ENCODE measurements around the gene RNPC3. TPM values are rescaled to one million over a fixed set of nuclear protein-coding genes. Genes with fewer than 3 reads are reported as not detected.
A peak's percentile ranks its signal among the peaks of the same experiment; 100 is the strongest.

RNPC3 gene
- polyA plus RNA-seq (2013, experiment 1 of 2): 15.8 TPM
- polyA plus RNA-seq (2013, experiment 2 of 2): 14.8 TPM

- peaks cover 2% of the 10 kb centered on the region for H3K79me1 ChIP-seq (ENCODE audit: low read length)
- H3K4me3 ChIP-seq (ENCODE audit: low read length): peak within 1 kb of the TSS; percentile 95
- peak within 1 kb of the TSS; percentile 45 for H3K4me2 ChIP-seq (ENCODE audit: low read length)
- peak within 1 kb of the TSS; percentile 97 for H3K27ac ChIP-seq (ENCODE audit: low read depth, low read length)
- H4K5ac ChIP-seq (ENCODE audit: low read length): no peak within 1 kb of the TSS
- no peak within 1 kb of the TSS for H2AK5ac ChIP-seq (ENCODE audit: low read length)
- peak within 1 kb of the TSS; percentile 95 for H3K56ac ChIP-seq (ENCODE audit: low read length)
- H3K23ac ChIP-seq (ENCODE audit: low read length): peak within 1 kb of the TSS; percentile 4
- no peak within 1 kb of the TSS for H2BK120ac ChIP-seq (ENCODE audit: low read depth, low read length)
- no peak within 1 kb of the TSS for H2BK15ac ChIP-seq (replicated peaks; ENCODE audit: low read depth)
- H4K8ac ChIP-seq (ENCODE audit: low read depth, low read length): no peak within 1 kb of the TSS
- no peaks in the 10 kb centered on the region for H3K4me1 ChIP-seq (ENCODE audit: control insufficient read depth, low read depth, low read length)
- peak within 1 kb of the TSS; percentile 13 for H3K18ac ChIP-seq (ENCODE audit: low read length)
- no peak within 1 kb of the TSS for H2BK5ac ChIP-seq (ENCODE audit: low read length)
- H3K36me3 ChIP-seq (ENCODE audit: control insufficient read depth, insufficient read depth, low read length): no peaks in the 10 kb centered on the region
- peak; percentile 92 for DNase-seq
- no CpG with 5 or more reads among the region's 62 CpGs for WGBS (ENCODE audit: extremely low coverage, insufficient coverage, low lambda C conversion rate)
- no peak within 1 kb of the TSS for H3K4ac ChIP-seq (ENCODE audit: low read depth, low read length)
- peak within 1 kb of the TSS; percentile 91 for H3K9ac ChIP-seq (ENCODE audit: low read length)
- H3K27me3 ChIP-seq (ENCODE audit: insufficient read depth, low read length, poor library complexity): no peaks in the 10 kb centered on the region
- H3K79me2 ChIP-seq (ENCODE audit: control insufficient read depth, insufficient read depth, low read length): peaks cover 7% of the 10 kb centered on the region
These were observed at the start of gene RNPC3 for GRCh38 chr1:103525607-103526507. Gene RNPC3 (plus strand): TSS chr1:103525699. CDS start chr1:103526071, 372 bp downstream.

- H3K4me2 ChIP-seq (ENCODE audit: low read length): no peak overlapping the region
- H3K4me1 ChIP-seq (ENCODE audit: control insufficient read depth, low read depth, low read length): no peaks in the 10 kb centered on the region
- H3K79me1 ChIP-seq (ENCODE audit: low read length): no peaks in the 10 kb centered on the region
- H3K9ac ChIP-seq (ENCODE audit: low read length): no peak overlapping the region
- no peaks in the 10 kb centered on the region for H3K79me2 ChIP-seq (ENCODE audit: control insufficient read depth, insufficient read depth, low read length)
- H3K36me3 ChIP-seq (ENCODE audit: control insufficient read depth, insufficient read depth, low read length): no peaks in the 10 kb centered on the region
- H2BK15ac ChIP-seq (replicated peaks; ENCODE audit: low read depth): no peak overlapping the region
- H3K23ac ChIP-seq (ENCODE audit: low read length): no peak overlapping the region
- no peak overlapping the region for H3K27ac ChIP-seq (ENCODE audit: low read depth, low read length)
- H3K4me3 ChIP-seq (ENCODE audit: low read length): no peak overlapping the region
- no peak overlapping the region for H4K5ac ChIP-seq (ENCODE audit: low read length)
- no peaks in the 10 kb centered on the region for H3K27me3 ChIP-seq (ENCODE audit: insufficient read depth, low read length, poor library complexity)
- H3K18ac ChIP-seq (ENCODE audit: low read length): no peak overlapping the region
- no peak overlapping the region for H2BK120ac ChIP-seq (ENCODE audit: low read depth, low read length)
- H3K4ac ChIP-seq (ENCODE audit: low read depth, low read length): no peak overlapping the region
- DNase-seq: no peak
- no peak overlapping the region for H2BK5ac ChIP-seq (ENCODE audit: low read length)
- H4K8ac ChIP-seq (ENCODE audit: low read depth, low read length): no peak overlapping the region
- H2AK5ac ChIP-seq (ENCODE audit: low read length): no peak overlapping the region
- H3K56ac ChIP-seq (ENCODE audit: low read length): no peak overlapping the region
These were observed 48.4 kb upstream of the RNPC3 start for GRCh38 chr1:103477101-103477500.

GRCh38 chr1:103489935-103490334 is 35.6 kb upstream of the RNPC3 start:
- Histone ChIP-seq H3K56ac (ENCODE audit: low read length) (no peak overlapping the region), H3K4me1 (ENCODE audit: control insufficient read depth, low read depth, low read length) (no peaks in the 10 kb centered on the region), H3K18ac (ENCODE audit: low read length) (no peak overlapping the region), H3K4me3 (ENCODE audit: low read length) (no peak overlapping the region), H2AK5ac (ENCODE audit: low read length) (no peak overlapping the region), H3K79me2 (ENCODE audit: control insufficient read depth, insufficient read depth, low read length) (no peaks in the 10 kb centered on the region), H3K4ac (ENCODE audit: low read depth, low read length) (no peak overlapping the region), H3K36me3 (ENCODE audit: control insufficient read depth, insufficient read depth, low read length) (no peaks in the 10 kb centered on the region), H3K4me2 (ENCODE audit: low read length) (no peak overlapping the region), H3K9ac (ENCODE audit: low read length) (no peak overlapping the region), H3K23ac (ENCODE audit: low read length) (no peak overlapping the region), H2BK15ac (replicated peaks; ENCODE audit: low read depth) (no peak overlapping the region), H4K5ac (ENCODE audit: low read length) (no peak overlapping the region), H2BK120ac (ENCODE audit: low read depth, low read length) (no peak overlapping the region), H2BK5ac (ENCODE audit: low read length) (no peak overlapping the region), H3K27me3 (ENCODE audit: insufficient read depth, low read length, poor library complexity) (no peaks in the 10 kb centered on the region), H4K8ac (ENCODE audit: low read depth, low read length) (no peak overlapping the region), H3K27ac (ENCODE audit: low read depth, low read length) (no peak overlapping the region), H3K79me1 (ENCODE audit: low read length) (no peaks in the 10 kb centered on the region)
- peak; percentile 14 for DNase-seq

- H3K4me3 ChIP-seq (ENCODE audit: low read length): no peak overlapping the region
- no peaks in the 10 kb centered on the region for H3K27me3 ChIP-seq (ENCODE audit: insufficient read depth, low read length, poor library complexity)
- WGBS (ENCODE audit: extremely low coverage, insufficient coverage, low lambda C conversion rate): no CpG with 5 or more reads among the region's 1 CpG
- H3K27ac ChIP-seq (ENCODE audit: low read depth, low read length): no peak overlapping the region
- H3K4me1 ChIP-seq (ENCODE audit: control insufficient read depth, low read depth, low read length): no peaks in the 10 kb centered on the region
- no peak overlapping the region for H2BK5ac ChIP-seq (ENCODE audit: low read length)
- H3K79me2 ChIP-seq (ENCODE audit: control insufficient read depth, insufficient read depth, low read length): no peaks in the 10 kb centered on the region
- H3K56ac ChIP-seq (ENCODE audit: low read length): no peak overlapping the region
- H4K5ac ChIP-seq (ENCODE audit: low read length): no peak overlapping the region
- H3K18ac ChIP-seq (ENCODE audit: low read length): no peak overlapping the region
- H3K79me1 ChIP-seq (ENCODE audit: low read length): no peaks in the 10 kb centered on the region
- no peak overlapping the region for H4K8ac ChIP-seq (ENCODE audit: low read depth, low read length)
- H2AK5ac ChIP-seq (ENCODE audit: low read length): no peak overlapping the region
- H3K9ac ChIP-seq (ENCODE audit: low read length): no peak overlapping the region
- no peaks in the 10 kb centered on the region for H3K36me3 ChIP-seq (ENCODE audit: control insufficient read depth, insufficient read depth, low read length)
- no peak overlapping the region for H3K4me2 ChIP-seq (ENCODE audit: low read length)
- no peak overlapping the region for H2BK120ac ChIP-seq (ENCODE audit: low read depth, low read length)
- H3K4ac ChIP-seq (ENCODE audit: low read depth, low read length): no peak overlapping the region
- no peak overlapping the region for H2BK15ac ChIP-seq (replicated peaks; ENCODE audit: low read depth)
- DNase-seq: no peak
- no peak overlapping the region for H3K23ac ChIP-seq (ENCODE audit: low read length)
These were observed 33.4 kb upstream of the RNPC3 start for GRCh38 chr1:103492003-103492625.

GRCh38 chr1:103496014-103496635 is 29.4 kb upstream of the RNPC3 start:
- Histone ChIP-seq H3K79me2 (ENCODE audit: control insufficient read depth, insufficient read depth, low read length) (no peaks in the 10 kb centered on the region), H4K5ac (ENCODE audit: low read length) (no peak overlapping the region), H3K23ac (ENCODE audit: low read length) (no peak overlapping the region), H3K4me3 (ENCODE audit: low read length) (no peak overlapping the region), H3K79me1 (ENCODE audit: low read length) (no peaks in the 10 kb centered on the region), H3K36me3 (ENCODE audit: control insufficient read depth, insufficient read depth, low read length) (no peaks in the 10 kb centered on the region), H3K4me2 (ENCODE audit: low read length) (no peak overlapping the region), H2BK120ac (ENCODE audit: low read depth, low read length) (no peak overlapping the region), H3K56ac (ENCODE audit: low read length) (no peak overlapping the region), H3K9ac (ENCODE audit: low read length) (no peak overlapping the region), H3K4ac (ENCODE audit: low read depth, low read length) (no peak overlapping the region), H2AK5ac (ENCODE audit: low read length) (no peak overlapping the region), H2BK5ac (ENCODE audit: low read length) (no peak overlapping the region), H2BK15ac (replicated peaks; ENCODE audit: low read depth) (no peak overlapping the region), H3K4me1 (ENCODE audit: control insufficient read depth, low read depth, low read length) (no peaks in the 10 kb centered on the region), H4K8ac (ENCODE audit: low read depth, low read length) (no peak overlapping the region), H3K27me3 (ENCODE audit: insufficient read depth, low read length, poor library complexity) (no peaks in the 10 kb centered on the region), H3K18ac (ENCODE audit: low read length) (no peak overlapping the region), H3K27ac (ENCODE audit: low read depth, low read length) (no peak overlapping the region)
- no CpG with 5 or more reads among the region's 2 CpGs for WGBS (ENCODE audit: extremely low coverage, insufficient coverage, low lambda C conversion rate)
- DNase-seq: no peak

Data from mesendoderm (in vitro differentiated cells).